GM12878 (cell line): ENCODE measurements around the gene HNRNPA2B1. TPM values are rescaled to one million over a fixed set of nuclear protein-coding genes. Genes with fewer than 3 reads are reported as not detected.
A peak's percentile ranks its signal among the peaks of the same experiment; 100 is the strongest.

ENCODE experiments used
- BCL11A ChIP-seq: IDR thresholded peaks from 2 replicates; pipeline ENCODE4 v1.6.1; 2011; ENCODE audit warnings: low read depth, low read length
- CHD2 ChIP-seq: IDR thresholded peaks from 2 replicates; pipeline ENCODE4 v1.6.1; 2011; ENCODE audit warnings: low read depth, low read length, improper control_type of control experiment, borderline replicate concordance
- DPF2 ChIP-seq: fragments of 450-650 bp; IDR thresholded peaks from 2 replicates; pipeline ENCODE4 v1.6.1; 2017; ENCODE audit warnings: mild to moderate bottlenecking
- EGR1 ChIP-seq, 2 experiments: IDR thresholded peaks; 1 replicate in 1 of 2; 2 replicates in 1 of 2; pipeline ENCODE4 v1.6.1; 2011 to 2012; ENCODE audit warnings: low read depth in 2 of 2, low read length in 2 of 2, borderline replicate concordance in 1 of 2, mild to moderate bottlenecking in 1 of 2, moderate library complexity in 1 of 2
- EP300 ChIP-seq, 2 experiments: fragments of 150-350 bp in 1 of 2; IDR thresholded peaks; 2 replicates each; pipeline ENCODE4 v1.6.1; 2011 to 2012; ENCODE audit warnings: low read depth in 2 of 2, low read length in 2 of 2, borderline replicate concordance in 1 of 2, improper control_type of control experiment in 1 of 2, inconsistent platforms in 1 of 2; ENCODE audit not compliant: control insufficient read depth in 1 of 2
- EZH2 ChIP-seq: IDR thresholded peaks from 2 replicates; pipeline ENCODE4 v1.6.1; 2012; ENCODE audit warnings: low read depth, mild to moderate bottlenecking, control low read depth, inconsistent platforms, low read length, borderline replicate concordance; ENCODE audit not compliant: control insufficient read depth
- FOS ChIP-seq: IDR thresholded peaks from 3 replicates; pipeline ENCODE4 v1.6.1; 2011; ENCODE audit warnings: borderline replicate concordance; ENCODE audit not compliant: insufficient read length; ENCODE audit errors: extremely low read depth
- FOXM1 ChIP-seq: IDR thresholded peaks from 2 replicates; pipeline ENCODE4 v1.6.1; 2012; ENCODE audit warnings: low read depth, mild to moderate bottlenecking, inconsistent platforms, low read length, moderate library complexity
- KAT2A ChIP-seq: conservative IDR thresholded peaks from 2 replicates; pipeline ENCODE4 v1.6.1; 2011; ENCODE audit warnings: low read depth, low read length; ENCODE audit not compliant: control insufficient read depth
- LARP7 ChIP-seq: fragments of 450-650 bp; IDR thresholded peaks from 2 replicates; pipeline ENCODE4 v1.6.1; 2017; ENCODE audit warnings: mild to moderate bottlenecking
- NR2C2 ChIP-seq: IDR thresholded peaks from 2 replicates; pipeline ENCODE4 v1.6.1; 2011; ENCODE audit warnings: borderline replicate concordance, low read depth; ENCODE audit not compliant: control insufficient read depth, insufficient read length
- POLR2AphosphoS2 ChIP-seq: IDR thresholded peaks from 2 replicates; pipeline ENCODE4 v1.6.1; 2011; ENCODE audit warnings: low read depth, mild to moderate bottlenecking, low read length, improper control_type of control experiment, moderate library complexity
- POLR2AphosphoS5 ChIP-seq: IDR thresholded peaks from 2 replicates; pipeline ENCODE4 v1.6.1; 2011; ENCODE audit warnings: mild to moderate bottlenecking, low read length, inconsistent platforms
- SIN3A ChIP-seq: IDR thresholded peaks from 2 replicates; pipeline ENCODE4 v1.6.1; 2012; ENCODE audit warnings: low read depth, low read length, improper control_type of control experiment
- SREBF2 ChIP-seq: IDR thresholded peaks from 2 replicates; pipeline ENCODE4 v1.6.1; 2012; ENCODE audit warnings: mild to moderate bottlenecking, low read length
- SRF ChIP-seq, 2 experiments: IDR thresholded peaks; 2 replicates each; pipeline ENCODE4 v1.6.1; 2011; ENCODE audit warnings: low read depth in 2 of 2, low read length in 2 of 2, mild to moderate bottlenecking in 1 of 2, moderate library complexity in 1 of 2
- USF1 ChIP-seq: IDR thresholded peaks from 2 replicates; pipeline ENCODE4 v1.6.1; 2011; ENCODE audit warnings: borderline replicate concordance, low read depth, mild to moderate bottlenecking, moderate library complexity, mixed read lengths, low read length; ENCODE audit not compliant: insufficient read depth; ENCODE audit errors: extremely low read length
- ZNF274 ChIP-seq: IDR thresholded peaks from one replicate; pipeline ENCODE4 v1.8.0; 2011; ENCODE audit not compliant: insufficient read length, insufficient read depth
- polyA plus RNA-seq, 11 experiments: library from polyadenylated mRNA; depleted of rRNA in 4 of 11; unstranded in 6 of 11; stranded (reverse) in 5 of 11; fragments of >200 nt; fragmentation: Nextera tagmentation in 4 of 11; fragmentation: Illumina TruSeq in 1 of 11; extraction: Ambion mirVana in 4 of 11; extraction: Trizol in 1 of 11; gene quantifications; 1 replicate in 1 of 11; 2 replicates in 10 of 11; pipeline versions ENCODE4 v1.2.1 to v1.2.3, GENCODE V29; 2011 to 2016; ENCODE audit warnings: inconsistent platforms in 2 of 11, missing spikeins in 2 of 11, low read depth in 1 of 11
- total RNA-seq, 4 experiments: library from RNA; depleted of rRNA in 3 of 4; stranded (reverse); fragments of >200 nt in 3 of 4; fragmentation: Illumina TruSeq in 1 of 4; extraction: Trizol in 1 of 4; gene quantifications; 2 replicates each; pipeline versions ENCODE4 v1.2.1 to v1.2.3, GENCODE V29; 2013 to 2021
- TF ChIP-seq, protein P1 (sequence below): fragments of 150-350 bp; IDR thresholded peaks from 2 replicates; pipeline ENCODE4 v1.6.1; 2016; ENCODE audit warnings: low read depth, low read length
- TF ChIP-seq, protein P2 (sequence below): fragments of 450-650 bp; IDR thresholded peaks from 2 replicates; pipeline ENCODE4 v1.6.1; 2017; ENCODE audit warnings: low read depth, mild to moderate bottlenecking, moderate library complexity
- TF ChIP-seq, protein P3 (sequence below): fragments of 450-650 bp; IDR thresholded peaks from 2 replicates; pipeline ENCODE4 v1.6.1; 2017; ENCODE audit warnings: borderline replicate concordance

Gene HNRNPA2B1
- total and polyA plus RNA-seq, 10 of the 15 experiments (the other 5 are each of a cell fraction or from before 2014, with no cell fraction given): 295 to 1,396 (median 932) TPM

GRCh38 chr7:26199301-26200037, 1.1 kb downstream of the HNRNPA2B1 start (continued):
- TF ChIP-seq, protein P1, sequence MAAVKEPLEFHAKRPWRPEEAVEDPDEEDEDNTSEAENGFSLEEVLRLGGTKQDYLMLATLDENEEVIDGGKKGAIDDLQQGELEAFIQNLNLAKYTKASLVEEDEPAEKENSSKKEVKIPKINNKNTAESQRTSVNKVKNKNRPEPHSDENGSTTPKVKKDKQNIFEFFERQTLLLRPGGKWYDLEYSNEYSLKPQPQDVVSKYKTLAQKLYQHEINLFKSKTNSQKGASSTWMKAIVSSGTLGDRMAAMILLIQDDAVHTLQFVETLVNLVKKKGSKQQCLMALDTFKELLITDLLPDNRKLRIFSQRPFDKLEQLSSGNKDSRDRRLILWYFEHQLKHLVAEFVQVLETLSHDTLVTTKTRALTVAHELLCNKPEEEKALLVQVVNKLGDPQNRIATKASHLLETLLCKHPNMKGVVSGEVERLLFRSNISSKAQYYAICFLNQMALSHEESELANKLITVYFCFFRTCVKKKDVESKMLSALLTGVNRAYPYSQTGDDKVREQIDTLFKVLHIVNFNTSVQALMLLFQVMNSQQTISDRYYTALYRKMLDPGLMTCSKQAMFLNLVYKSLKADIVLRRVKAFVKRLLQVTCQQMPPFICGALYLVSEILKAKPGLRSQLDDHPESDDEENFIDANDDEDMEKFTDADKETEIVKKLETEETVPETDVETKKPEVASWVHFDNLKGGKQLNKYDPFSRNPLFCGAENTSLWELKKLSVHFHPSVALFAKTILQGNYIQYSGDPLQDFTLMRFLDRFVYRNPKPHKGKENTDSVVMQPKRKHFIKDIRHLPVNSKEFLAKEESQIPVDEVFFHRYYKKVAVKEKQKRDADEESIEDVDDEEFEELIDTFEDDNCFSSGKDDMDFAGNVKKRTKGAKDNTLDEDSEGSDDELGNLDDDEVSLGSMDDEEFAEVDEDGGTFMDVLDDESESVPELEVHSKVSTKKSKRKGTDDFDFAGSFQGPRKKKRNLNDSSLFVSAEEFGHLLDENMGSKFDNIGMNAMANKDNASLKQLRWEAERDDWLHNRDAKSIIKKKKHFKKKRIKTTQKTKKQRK: no peak
- no peak for TF ChIP-seq POLR2AphosphoS2
- TF ChIP-seq EP300 (IDR thresholded peaks at IDR 0.05; ENCODE audit: borderline replicate concordance in 1 of 2, control insufficient read depth in 1 of 2, low read depth in 2 of 2, low read length in 2 of 2): no peak
- TF ChIP-seq CHD2: no peak
- TF ChIP-seq NR2C2: no peak
- TF ChIP-seq FOXM1: no peak
- TF ChIP-seq, protein P2, sequence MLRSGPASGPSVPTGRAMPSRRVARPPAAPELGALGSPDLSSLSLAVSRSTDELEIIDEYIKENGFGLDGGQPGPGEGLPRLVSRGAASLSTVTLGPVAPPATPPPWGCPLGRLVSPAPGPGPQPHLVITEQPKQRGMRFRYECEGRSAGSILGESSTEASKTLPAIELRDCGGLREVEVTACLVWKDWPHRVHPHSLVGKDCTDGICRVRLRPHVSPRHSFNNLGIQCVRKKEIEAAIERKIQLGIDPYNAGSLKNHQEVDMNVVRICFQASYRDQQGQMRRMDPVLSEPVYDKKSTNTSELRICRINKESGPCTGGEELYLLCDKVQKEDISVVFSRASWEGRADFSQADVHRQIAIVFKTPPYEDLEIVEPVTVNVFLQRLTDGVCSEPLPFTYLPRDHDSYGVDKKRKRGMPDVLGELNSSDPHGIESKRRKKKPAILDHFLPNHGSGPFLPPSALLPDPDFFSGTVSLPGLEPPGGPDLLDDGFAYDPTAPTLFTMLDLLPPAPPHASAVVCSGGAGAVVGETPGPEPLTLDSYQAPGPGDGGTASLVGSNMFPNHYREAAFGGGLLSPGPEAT: no peak
- TF ChIP-seq SRF (IDR thresholded peaks at IDR 0.05; ENCODE audit: low read depth in 2 of 2, low read length in 2 of 2): no peak
- TF ChIP-seq EZH2: no peak
- TF ChIP-seq SIN3A: no peak; the same call in 1 of the 2 replicates
- no peak; the same call in 1 of the 2 replicates for TF ChIP-seq POLR2AphosphoS5
- no peak for TF ChIP-seq FOS
- TF ChIP-seq EGR1 (IDR thresholded peaks at IDR 0.05; ENCODE audit: borderline replicate concordance in 1 of 2, low read depth in 2 of 2, low read length in 2 of 2): peak in 1 of 2 experiments; percentile 11; a peak in 1 of 3 replicates
- TF ChIP-seq ZNF274: no peak
- TF ChIP-seq KAT2A: no peak
- 0 out of 2 replicates have a peak, but pooled peaks have one; percentile 9 for TF ChIP-seq LARP7
- TF ChIP-seq BCL11A: 0 out of 2 replicates have a peak, but pooled peaks have one; percentile 22
- TF ChIP-seq SREBF2: no peak
- no peak for TF ChIP-seq DPF2
- TF ChIP-seq USF1: no peak
- TF ChIP-seq, protein P3, sequence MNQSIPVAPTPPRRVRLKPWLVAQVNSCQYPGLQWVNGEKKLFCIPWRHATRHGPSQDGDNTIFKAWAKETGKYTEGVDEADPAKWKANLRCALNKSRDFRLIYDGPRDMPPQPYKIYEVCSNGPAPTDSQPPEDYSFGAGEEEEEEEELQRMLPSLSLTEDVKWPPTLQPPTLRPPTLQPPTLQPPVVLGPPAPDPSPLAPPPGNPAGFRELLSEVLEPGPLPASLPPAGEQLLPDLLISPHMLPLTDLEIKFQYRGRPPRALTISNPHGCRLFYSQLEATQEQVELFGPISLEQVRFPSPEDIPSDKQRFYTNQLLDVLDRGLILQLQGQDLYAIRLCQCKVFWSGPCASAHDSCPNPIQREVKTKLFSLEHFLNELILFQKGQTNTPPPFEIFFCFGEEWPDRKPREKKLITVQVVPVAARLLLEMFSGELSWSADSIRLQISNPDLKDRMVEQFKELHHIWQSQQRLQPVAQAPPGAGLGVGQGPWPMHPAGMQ: no peak
